Measurements from ENCODE around the gene TRAFD1. TPM values are rescaled to one million over a fixed set of nuclear protein-coding genes. Genes with fewer than 3 reads are reported as not detected.

The TRAFD1 gene
- total RNA-seq, 1 experiment from 2014 or later: 25.5 TPM

- Histone ChIP-seq H3K4me1 (ENCODE audit: control insufficient read depth in 1 of 2, insufficient read depth in 2 of 2, low read length in 2 of 2) (no peaks in the 10 kb centered on the region), H2AFZ (ENCODE audit: low read depth, low read length, poor library complexity, severe bottlenecking) (no peak overlapping the region), H3K9me2 (ENCODE audit: insufficient read depth) (no peaks in the 10 kb centered on the region), H3K4me2 (ENCODE audit: low read length) (no peak overlapping the region), H3K9ac (ENCODE audit: low read length) (no peak overlapping the region), H3K9me3 (ENCODE audit: control insufficient read depth in 1 of 2, insufficient read depth in 1 of 2, low read depth in 1 of 2, low read length in 2 of 2) (no peaks in the 10 kb centered on the region), H3K27me3 (ENCODE audit: insufficient read depth, low read length) (no peaks in the 10 kb centered on the region), H3K4me3 (replicated peaks in 1 of 2; ENCODE audit: low read depth in 1 of 2, low read length in 2 of 2) (no peak overlapping the region), H4K20me1 (ENCODE audit: insufficient read depth) (no peaks in the 10 kb centered on the region), H3K79me2 (ENCODE audit: insufficient read depth, low read length) (no peaks in the 10 kb centered on the region), H3K27ac (ENCODE audit: low read depth, low read length) (no peak overlapping the region), H3K36me3 (ENCODE audit: control insufficient read depth in 1 of 2, insufficient read depth in 2 of 2, low read length in 2 of 2) (no peaks in the 10 kb centered on the region; a peak in 1 of 4 replicates)
- TF ChIP-seq TCF7L2 (IDR thresholded peaks at IDR 0.05; ENCODE audit: borderline replicate concordance, extremely low read depth, insufficient read depth, insufficient read length): no peak
- no peak for TF ChIP-seq ZNF274 (IDR thresholded peaks at IDR 0.05; ENCODE audit: low read depth, low read length)
- no peak for TF ChIP-seq EZH2 (IDR thresholded peaks at IDR 0.05)
- TF ChIP-seq CEBPB (IDR thresholded peaks at IDR 0.05; ENCODE audit: low read depth): no peak
- TF ChIP-seq FOSL1 (IDR thresholded peaks at IDR 0.05; ENCODE audit: low read depth): no peak
- TF ChIP-seq EGR1 (IDR thresholded peaks at IDR 0.05; ENCODE audit: low read depth): no peak
- TF ChIP-seq POLR2AphosphoS5 (IDR thresholded peaks at IDR 0.05; ENCODE audit: low read depth, low read length): no peak
- no peak for TF ChIP-seq RAD21 (IDR thresholded peaks at IDR 0.05; ENCODE audit: low read depth)
- no peak for TF ChIP-seq SIN3A (IDR thresholded peaks at IDR 0.05; ENCODE audit: low read depth)
- DNase-seq (ENCODE audit: low read depth, low spot score) (no peak), ATAC-seq (no peak)
- CTCF ChIA-PET: no interaction called here
- no TSS peak for BruUV-seq (replicated peaks)
- intact Hi-C loops (cut with micrococcal nuclease): no loop called here
- POLR2A ChIA-PET: no interaction called here
- RAD21 ChIA-PET (ENCODE audit: low non-redundant PET in 1 of 2, low total read pairs in 2 of 2, uncharacterized antibody in 2 of 2, unreplicated experiment in 2 of 2): no interaction called here
These were observed 50.2 kb downstream of the TRAFD1 start for GRCh38 chr12:112175361-112176155.

GRCh38 chr12:112176321-112177010 is 51.1 kb downstream of the TRAFD1 start:
- Histone ChIP-seq H3K9ac (ENCODE audit: low read length) (no peak overlapping the region), H3K36me3 (ENCODE audit: control insufficient read depth in 1 of 2, insufficient read depth in 2 of 2, low read length in 2 of 2) (no peaks in the 10 kb centered on the region), H3K79me2 (ENCODE audit: insufficient read depth, low read length) (no peaks in the 10 kb centered on the region), H3K4me2 (ENCODE audit: low read length) (no peak overlapping the region), H3K4me1 (ENCODE audit: control insufficient read depth in 1 of 2, insufficient read depth in 2 of 2, low read length in 2 of 2) (no peaks in the 10 kb centered on the region), H3K27ac (ENCODE audit: low read depth, low read length) (no peak overlapping the region), H3K9me2 (ENCODE audit: insufficient read depth) (no peaks in the 10 kb centered on the region), H3K4me3 (replicated peaks in 1 of 2; ENCODE audit: low read depth in 1 of 2, low read length in 2 of 2) (no peak overlapping the region), H2AFZ (ENCODE audit: low read depth, low read length, poor library complexity, severe bottlenecking) (no peak overlapping the region), H3K27me3 (ENCODE audit: insufficient read depth, low read length) (no peaks in the 10 kb centered on the region), H4K20me1 (ENCODE audit: insufficient read depth) (no peaks in the 10 kb centered on the region), H3K9me3 (ENCODE audit: control insufficient read depth in 1 of 2, insufficient read depth in 1 of 2, low read depth in 1 of 2, low read length in 2 of 2) (no peaks in the 10 kb centered on the region)
- DNase-seq (ENCODE audit: low read depth, low spot score) (no peak), ATAC-seq (no peak)
- no peak for TF ChIP-seq EGR1 (IDR thresholded peaks at IDR 0.05; ENCODE audit: low read depth)
- TF ChIP-seq CTCF (IDR thresholded peaks at IDR 0.05 in 2 of 3, conservative IDR thresholded peaks at IDR 0.05 in 1 of 3; ENCODE audit: borderline replicate concordance in 1 of 3, insufficient read depth in 1 of 3, low read depth in 2 of 3, low read length in 2 of 3): no peak
- TF ChIP-seq ZNF274 (IDR thresholded peaks at IDR 0.05; ENCODE audit: low read depth, low read length): no peak
- TF ChIP-seq FOSL1 (IDR thresholded peaks at IDR 0.05; ENCODE audit: low read depth): no peak
- RAD21 ChIA-PET (ENCODE audit: low non-redundant PET in 1 of 2, low total read pairs in 2 of 2, uncharacterized antibody in 2 of 2, unreplicated experiment in 2 of 2): no interaction called here
- CTCF ChIA-PET: no interaction called here
- intact Hi-C loops (cut with micrococcal nuclease): no loop called here
- no TSS peak for BruUV-seq (replicated peaks)
- POLR2A ChIA-PET: no interaction called here

All from HCT116 (cell line).